Amygdala (tissue), 56 donors: Measurements from ENCODE around the gene CTNNA2.

Experiments used
- DNase-seq, 56 donors: peaks; one replicate each; lab custom pipeline; 2025; lab: John Stamatoyannopoulos, UW

CTNNA2 gene

GRCh38 chr2:80410346-80410745 lies 897.5 kb downstream of the CTNNA2 start:
- DNase-seq: no peak

- no peak for DNase-seq
Observed at GRCh38 chr2:80413136-80413535, 900.3 kb downstream of the CTNNA2 start.

GRCh38 chr2:80417737-80418136 lies 904.9 kb downstream of the CTNNA2 start:
- DNase-seq: no peak

GRCh38 chr2:80420530-80421208 lies 907.8 kb downstream of the CTNNA2 start:
- DNase-seq: no peak

GRCh38 chr2:80429251-80429650 lies 916.4 kb downstream of the CTNNA2 start:
- no peak for DNase-seq

- no peak for DNase-seq
Observed at GRCh38 chr2:80437959-80438358, 925.1 kb downstream of the CTNNA2 start.

- DNase-seq: no peak
Observed at GRCh38 chr2:80438686-80439085, 925.8 kb downstream of the CTNNA2 start.

- DNase-seq: peak in 54 of 56 donors; percentile 7 to 92 (median 62)
Observed at GRCh38 chr2:80454628-80455027, 941.8 kb downstream of the CTNNA2 start.

GRCh38 chr2:80459028-80459427 lies 946.2 kb downstream of the CTNNA2 start:
- no peak for DNase-seq

- DNase-seq: no peak
Observed at GRCh38 chr2:80461505-80462197, 948.8 kb downstream of the CTNNA2 start.

- DNase-seq: no peak
Observed at GRCh38 chr2:80462654-80463053, 949.8 kb downstream of the CTNNA2 start.

- DNase-seq: no peak
Observed at GRCh38 chr2:80464275-80464674, 951.4 kb downstream of the CTNNA2 start.

- DNase-seq: no peak
Observed at GRCh38 chr2:80467262-80467811, 954.5 kb downstream of the CTNNA2 start.

- DNase-seq: no peak
Observed at GRCh38 chr2:80469428-80469827, 956.6 kb downstream of the CTNNA2 start.

- no peak for DNase-seq
Observed at GRCh38 chr2:80473069-80473468, 960.2 kb downstream of the CTNNA2 start.

- DNase-seq: peak in 4 of 56 donors; percentile 4 to 15 (median 6)
Observed at GRCh38 chr2:80473796-80474195, 960.9 kb downstream of the CTNNA2 start.

- DNase-seq: no peak
Observed at GRCh38 chr2:80475970-80476369, 963.1 kb downstream of the CTNNA2 start.

- no peak for DNase-seq
Observed at GRCh38 chr2:80476535-80477117, 963.8 kb downstream of the CTNNA2 start.

GRCh38 chr2:80482276-80482675 lies 969.4 kb downstream of the CTNNA2 start:
- no peak for DNase-seq

- DNase-seq: no peak
Observed at GRCh38 chr2:80489717-80490116, 976.9 kb downstream of the CTNNA2 start.

- no peak for DNase-seq
Observed at GRCh38 chr2:80490964-80491363, 978.1 kb downstream of the CTNNA2 start.

GRCh38 chr2:80496346-80496745 lies 983.5 kb downstream of the CTNNA2 start:
- no peak for DNase-seq
